ENCODE measurements around the gene MYH2.
"Not testable (repeated sequence)": the region's sequence is repeated elsewhere in the genome, so short reads cannot be mapped to it uniquely, and the experiment has no call there.

Gene MYH2

DNA sequence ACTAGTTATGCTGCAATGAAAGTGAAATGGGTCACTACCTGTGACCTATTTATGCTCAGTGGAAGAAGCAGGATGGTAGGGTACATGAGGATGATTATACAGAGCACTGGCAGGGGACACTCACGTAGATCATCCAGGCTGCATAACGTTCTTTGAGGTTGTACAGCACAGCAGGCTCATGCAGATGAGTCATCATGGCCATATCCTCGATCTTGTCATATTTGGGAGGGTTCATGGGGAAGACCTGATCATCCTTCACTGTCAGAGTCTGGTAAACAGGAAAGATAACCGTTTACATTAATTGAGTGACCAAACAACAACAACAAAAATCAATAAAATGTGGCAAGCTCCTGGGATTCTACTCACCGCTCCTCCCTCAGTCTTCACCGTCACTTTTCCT is 2.1 kb downstream of the MYH2 start:
- no peak overlapping the region for H3K4me3 ChIP-seq (ENCODE audit: low read depth, low read length)
- TF ChIP-seq, protein P1, sequence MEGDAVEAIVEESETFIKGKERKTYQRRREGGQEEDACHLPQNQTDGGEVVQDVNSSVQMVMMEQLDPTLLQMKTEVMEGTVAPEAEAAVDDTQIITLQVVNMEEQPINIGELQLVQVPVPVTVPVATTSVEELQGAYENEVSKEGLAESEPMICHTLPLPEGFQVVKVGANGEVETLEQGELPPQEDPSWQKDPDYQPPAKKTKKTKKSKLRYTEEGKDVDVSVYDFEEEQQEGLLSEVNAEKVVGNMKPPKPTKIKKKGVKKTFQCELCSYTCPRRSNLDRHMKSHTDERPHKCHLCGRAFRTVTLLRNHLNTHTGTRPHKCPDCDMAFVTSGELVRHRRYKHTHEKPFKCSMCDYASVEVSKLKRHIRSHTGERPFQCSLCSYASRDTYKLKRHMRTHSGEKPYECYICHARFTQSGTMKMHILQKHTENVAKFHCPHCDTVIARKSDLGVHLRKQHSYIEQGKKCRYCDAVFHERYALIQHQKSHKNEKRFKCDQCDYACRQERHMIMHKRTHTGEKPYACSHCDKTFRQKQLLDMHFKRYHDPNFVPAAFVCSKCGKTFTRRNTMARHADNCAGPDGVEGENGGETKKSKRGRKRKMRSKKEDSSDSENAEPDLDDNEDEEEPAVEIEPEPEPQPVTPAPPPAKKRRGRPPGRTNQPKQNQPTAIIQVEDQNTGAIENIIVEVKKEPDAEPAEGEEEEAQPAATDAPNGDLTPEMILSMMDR (IDR thresholded peaks at IDR 0.05; ENCODE audit: low read depth, low read length, missing control alignments) = no peak
- in situ Hi-C loops (cut with HindIII; ENCODE audit: low sequenced_read_pairs) = no loop called here
- DNase-seq (ENCODE audit: low read depth) = no peak

DNA sequence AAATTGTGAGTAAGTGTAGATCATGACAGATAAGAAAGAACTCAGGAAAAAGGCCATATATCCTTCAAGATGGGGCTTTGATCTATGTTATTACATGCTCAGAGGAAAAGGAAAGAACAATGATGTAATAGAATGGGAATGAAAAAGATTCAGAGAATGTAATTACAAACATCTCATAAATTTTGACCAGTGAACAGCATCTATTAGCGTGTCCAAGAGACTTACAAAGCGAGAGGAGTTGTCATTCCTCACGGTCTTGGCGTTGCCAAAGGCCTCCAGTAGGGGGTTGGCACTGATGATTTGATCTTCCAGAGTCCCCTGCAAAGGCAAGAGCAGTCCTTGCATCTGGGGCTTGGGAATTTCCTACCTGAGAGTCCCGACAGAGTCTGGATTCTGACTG is 6.0 kb downstream of the MYH2 start:
- H3K4me3 ChIP-seq (ENCODE audit: low read depth, low read length); in situ Hi-C loops (cut with HindIII; ENCODE audit: low sequenced_read_pairs); DNase-seq (ENCODE audit: low read depth): not testable (repeated sequence)
- TF ChIP-seq, protein P1 (IDR thresholded peaks at IDR 0.05; ENCODE audit: low read depth, low read length, missing control alignments) = peak; percentile 12

DNA sequence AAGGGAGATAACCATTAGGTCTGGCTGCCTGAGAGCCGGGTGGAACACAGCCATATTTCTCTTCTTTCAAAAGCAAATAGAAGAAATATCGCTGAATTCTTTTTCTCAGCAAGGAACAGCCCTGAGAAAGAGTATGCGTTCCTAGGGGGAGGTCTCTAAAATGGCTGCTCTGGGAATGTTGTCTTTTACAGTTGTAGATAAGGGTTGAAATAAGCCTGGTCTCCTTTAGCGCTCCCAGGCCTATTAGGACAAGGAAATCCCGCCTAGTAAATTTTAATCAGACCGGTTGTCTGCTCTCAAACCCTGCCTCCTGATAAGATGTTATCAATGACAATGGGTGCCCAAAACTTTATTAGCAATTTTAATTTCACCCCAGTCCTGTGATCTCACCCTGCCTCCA is 8.3 kb downstream of the MYH2 start:
- H3K4me3 ChIP-seq (ENCODE audit: low read depth, low read length); DNase-seq (ENCODE audit: low read depth); in situ Hi-C loops (cut with HindIII; ENCODE audit: low sequenced_read_pairs): not testable (repeated sequence)

DNA sequence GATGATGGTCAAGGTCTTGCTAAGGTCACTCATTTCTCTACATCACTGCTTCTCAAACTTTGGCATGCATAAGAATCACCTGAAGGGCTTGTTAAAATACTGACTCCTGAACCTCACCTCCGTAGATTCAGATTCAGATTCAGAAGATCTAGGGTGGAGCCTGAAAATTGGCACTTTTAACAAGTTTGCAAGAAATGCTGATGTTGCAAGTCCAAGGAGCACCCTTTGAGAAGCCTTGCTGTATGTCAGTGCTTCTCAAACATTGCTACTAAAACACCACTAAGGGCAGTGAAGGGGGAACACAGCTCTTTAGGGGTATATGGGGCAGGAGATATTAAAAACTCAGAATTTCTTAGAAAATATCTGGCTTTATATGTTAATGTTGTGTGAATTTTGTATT is 17.4 kb downstream of the MYH2 start:
- no peak overlapping the region for H3K4me3 ChIP-seq (ENCODE audit: low read depth, low read length)
- in situ Hi-C loops (cut with HindIII; ENCODE audit: low sequenced_read_pairs) = no loop called here
- TF ChIP-seq, protein P1 (IDR thresholded peaks at IDR 0.05; ENCODE audit: low read depth, low read length, missing control alignments) = no peak
- no peak for DNase-seq (ENCODE audit: low read depth)

DNA sequence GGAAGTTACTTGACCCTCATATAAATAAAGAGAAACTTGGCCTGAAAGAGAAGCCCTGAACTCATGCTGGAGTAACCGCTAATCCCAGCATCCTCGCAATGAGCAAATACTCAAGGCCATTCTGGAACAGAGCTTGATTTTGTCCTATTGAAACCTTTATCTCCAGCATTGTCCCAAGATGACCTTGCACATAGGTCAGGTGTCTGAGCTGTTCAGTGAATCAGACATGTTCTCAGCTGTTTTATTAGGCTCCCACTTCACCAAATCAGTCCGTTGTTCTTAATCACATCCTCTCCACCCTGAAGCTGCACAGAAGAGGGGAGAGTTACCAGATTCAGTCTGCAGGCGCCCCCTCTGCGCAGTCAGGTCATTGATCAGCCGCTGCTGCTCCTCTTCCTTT is 22.0 kb downstream of the MYH2 start:
- in situ Hi-C loops (cut with HindIII; ENCODE audit: low sequenced_read_pairs) = no loop called here
- TF ChIP-seq, protein P1 (IDR thresholded peaks at IDR 0.05; ENCODE audit: low read depth, low read length, missing control alignments) = no peak
- no peak overlapping the region for H3K4me3 ChIP-seq (ENCODE audit: low read depth, low read length)
- DNase-seq (ENCODE audit: low read depth) = no peak

DNA sequence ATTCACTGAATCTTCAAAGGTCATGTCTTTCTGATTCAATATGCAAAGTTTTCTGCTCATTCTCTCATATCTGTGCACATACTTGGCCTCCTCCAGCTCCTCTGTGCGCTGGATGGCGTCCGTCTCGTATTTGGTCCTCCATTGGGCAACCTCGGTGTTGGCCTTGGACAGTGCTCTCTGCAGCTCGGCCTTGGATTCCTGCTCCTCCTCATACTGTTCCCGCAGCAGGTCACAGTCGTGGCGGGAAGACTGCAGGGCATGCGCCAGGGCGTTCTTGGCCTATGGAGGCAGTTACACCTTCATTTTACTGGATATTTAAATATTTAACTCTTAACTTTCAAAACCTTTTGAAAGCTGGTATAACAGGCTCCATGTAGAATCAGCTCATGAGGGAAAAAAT is 22.9 kb downstream of the MYH2 start:
- TF ChIP-seq, protein P1 (IDR thresholded peaks at IDR 0.05; ENCODE audit: low read depth, low read length, missing control alignments) = no peak
- DNase-seq (ENCODE audit: low read depth) = no peak
- in situ Hi-C loops (cut with HindIII; ENCODE audit: low sequenced_read_pairs) = no loop called here
- H3K4me3 ChIP-seq (ENCODE audit: low read depth, low read length) = no peak overlapping the region

DNA sequence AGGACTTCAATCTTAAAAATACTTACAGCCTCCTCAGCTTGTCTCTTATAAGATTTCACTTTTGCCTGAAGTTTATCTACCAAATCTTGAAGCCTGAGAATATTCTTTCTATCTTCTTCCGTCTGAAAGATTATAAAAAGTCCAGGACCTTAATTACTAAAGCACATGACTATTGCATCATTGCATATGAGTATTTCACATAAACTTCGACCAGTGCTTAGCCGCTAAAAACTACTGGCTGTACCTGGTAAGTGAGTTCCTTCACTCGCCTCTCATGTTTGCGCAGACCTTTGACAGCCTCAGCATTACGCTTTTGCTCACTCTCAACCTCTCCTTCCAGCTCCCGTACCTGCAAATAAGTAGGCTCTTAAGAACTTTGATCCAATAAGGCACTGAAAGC is 26.4 kb downstream of the MYH2 start:
- in situ Hi-C loops (cut with HindIII; ENCODE audit: low sequenced_read_pairs) = no loop called here
- DNase-seq (ENCODE audit: low read depth) = no peak
- no peak overlapping the region for H3K4me3 ChIP-seq (ENCODE audit: low read depth, low read length)
- TF ChIP-seq, protein P1 (IDR thresholded peaks at IDR 0.05; ENCODE audit: low read depth, low read length, missing control alignments) = no peak

Measured in astrocyte of the cerebellum (primary cell).